CD4-positive, alpha-beta memory T cell (primary cell): ENCODE measurements around the gene CALCB. TPM values are rescaled to one million over a fixed set of nuclear protein-coding genes. Genes with fewer than 3 reads are reported as not detected.
"Not testable (repeated sequence)": the region's sequence is repeated elsewhere in the genome, so short reads cannot be mapped to it uniquely, and the experiment has no call there.

Source experiments
- CTCF ChIA-PET: fragments of 350-600 bp; sonication (Branson Sonifier 250); formaldehyde crosslinking; loops from one replicate; lab custom pipeline; 2021; ENCODE audit warnings: inconsistent platforms; ENCODE audit not compliant: partially characterized antibody; lab: Charles Lee
- POLR2A ChIA-PET: fragments of 350-600 bp; sonication (Branson Sonifier 250); formaldehyde crosslinking; loops from one replicate; lab custom pipeline; 2021; ENCODE audit not compliant: partially characterized antibody; lab: Charles Lee
- DNase-seq, 5 donors: peaks; one replicate each; pipeline versions ENCODE4 v3.0.0 to v3.0.0-alpha.2; 2020 to 2022; ENCODE audit warnings: mixed read lengths in 1 of 5
- H3K27ac ChIP-seq: one replicate; pipeline ENCODE4 v1.7.0; 2013; ENCODE audit warnings: low read depth, low read length
- H3K27me3 ChIP-seq: 2 replicates; pipeline ENCODE4 v1.7.0; 2013; ENCODE audit warnings: mild to moderate bottlenecking, low read length, moderate library complexity; ENCODE audit not compliant: insufficient read depth
- H3K36me3 ChIP-seq: 2 replicates; pipeline ENCODE4 v1.7.0; 2013; ENCODE audit warnings: mild to moderate bottlenecking, low read length, moderate library complexity; ENCODE audit not compliant: insufficient read depth
- H3K4me1 ChIP-seq: 2 replicates; pipeline ENCODE4 v1.7.0; 2013; ENCODE audit warnings: mild to moderate bottlenecking, low read length, moderate library complexity; ENCODE audit not compliant: insufficient read depth
- H3K4me3 ChIP-seq, 2 donors: one replicate each; pipeline ENCODE4 v1.7.0; 2013; ENCODE audit warnings: low read length in 2 of 2, mild to moderate bottlenecking in 1 of 2
- H3K9me3 ChIP-seq, 2 donors: one replicate each; pipeline ENCODE4 v1.7.0; 2013; ENCODE audit warnings: low read length in 2 of 2, control low read depth in 1 of 2; ENCODE audit not compliant: control insufficient read depth in 1 of 2
- H3K27ac Mint-ChIP-seq, 7 donors: one replicate each; pipeline ENCODE4 v1.8.0; 2020 to 2021; ENCODE audit warnings: mixed read lengths in 7 of 7, mild to moderate bottlenecking in 6 of 7, inconsistent platforms in 3 of 7, moderate library complexity in 3 of 7
- H3K27me3 Mint-ChIP-seq, 2 donors: one replicate each; pipeline ENCODE4 v1.8.0; 2020 to 2021; ENCODE audit warnings: mixed read lengths in 2 of 2
- H3K36me3 Mint-ChIP-seq, 2 donors: one replicate each; pipeline ENCODE4 v1.8.0; 2020 to 2021; ENCODE audit warnings: mixed read lengths in 2 of 2, inconsistent platforms in 1 of 2, mild to moderate bottlenecking in 1 of 2
- H3K4me1 Mint-ChIP-seq, 4 donors: one replicate each; pipeline ENCODE4 v1.8.0; 2020 to 2021; ENCODE audit warnings: mixed read lengths in 4 of 4, mild to moderate bottlenecking in 1 of 4
- H3K4me3 Mint-ChIP-seq, 8 donors: one replicate each; pipeline ENCODE4 v1.8.0; 2020 to 2021; ENCODE audit warnings: mixed read lengths in 8 of 8, mild to moderate bottlenecking in 7 of 8, moderate library complexity in 6 of 8, inconsistent platforms in 3 of 8
- H3K9me3 Mint-ChIP-seq, 8 donors: one replicate each; pipeline ENCODE4 v1.8.0; 2020 to 2021; ENCODE audit warnings: mixed read lengths in 8 of 8, mild to moderate bottlenecking in 5 of 8, inconsistent platforms in 3 of 8, moderate library complexity in 1 of 8
- intact Hi-C: fragments of 100-400 bp; cut with micrococcal nuclease; formaldehyde crosslinking; loops from one replicate; pipeline ENCODE4 v1.15.1; 2023
- polyA plus RNA-seq, 2 donors: library from polyadenylated mRNA; unstranded; fragments of 300-500 nt; fragmentation: Illumina TruSeq; gene quantifications; one replicate each; pipeline ENCODE4 v1.2.3, GENCODE V29; 2021
- total RNA-seq, 2 experiments: library from RNA; stranded (reverse); gene quantifications; one replicate each; pipeline ENCODE4 v1.2.3, GENCODE V29; 2021

Gene CALCB
- total and polyA plus RNA-seq, 4 experiments from 2014 or later: 0.08 to 0.61 (median 0.43) TPM

DNA sequence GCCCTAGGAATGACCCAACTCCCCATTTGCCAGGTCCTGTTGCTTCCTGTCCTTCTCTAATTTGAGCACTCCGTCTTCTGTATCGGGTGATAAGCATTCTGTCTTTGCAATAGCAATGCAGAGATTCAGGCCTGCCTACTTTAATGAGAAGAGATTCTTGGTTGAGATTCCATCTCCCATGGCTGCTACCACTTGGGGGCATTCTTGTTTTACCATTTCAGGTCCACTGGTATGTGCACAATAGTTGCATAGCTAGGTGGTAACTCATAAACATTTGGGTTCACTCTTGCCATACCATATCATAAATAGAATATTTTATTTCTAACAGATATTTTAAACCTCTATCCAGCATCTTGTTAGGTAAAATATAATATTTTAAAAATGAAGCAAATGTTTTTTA lies 34.4 kb upstream of the CALCB start:
- H3K36me3 Mint-ChIP-seq: no peaks in the 10 kb centered on the region
- intact Hi-C loops: no loop called here
- no peaks in the 10 kb centered on the region for H3K4me1 Mint-ChIP-seq
- no peaks in the 10 kb centered on the region for H3K4me1 ChIP-seq
- ChIA-PET CTCF (interaction anchor here (0.6 kb wide), 1 partner anchor 565 kb away, joined by 3 read pairs; no protein-coding TSS in a partner anchor), POLR2A (interaction anchor here (0.6 kb wide), 1 partner anchor 44 kb away, joined by 3 read pairs; no protein-coding TSS in a partner anchor)
- H3K27ac ChIP-seq: no peak overlapping the region
- no peaks in the 10 kb centered on the region for H3K9me3 ChIP-seq
- no peaks in the 10 kb centered on the region for H3K36me3 ChIP-seq
- peaks cover 8 to 10% of the 10 kb centered on the region in 2 donors for H3K27me3 Mint-ChIP-seq
- DNase-seq: no peak
- H3K9me3 Mint-ChIP-seq: no peaks in the 10 kb centered on the region
- H3K27me3 ChIP-seq: no peaks in the 10 kb centered on the region
- no peak overlapping the region for H3K4me3 ChIP-seq
- no peak overlapping the region for H3K27ac Mint-ChIP-seq
- no peak overlapping the region for H3K4me3 Mint-ChIP-seq

DNA sequence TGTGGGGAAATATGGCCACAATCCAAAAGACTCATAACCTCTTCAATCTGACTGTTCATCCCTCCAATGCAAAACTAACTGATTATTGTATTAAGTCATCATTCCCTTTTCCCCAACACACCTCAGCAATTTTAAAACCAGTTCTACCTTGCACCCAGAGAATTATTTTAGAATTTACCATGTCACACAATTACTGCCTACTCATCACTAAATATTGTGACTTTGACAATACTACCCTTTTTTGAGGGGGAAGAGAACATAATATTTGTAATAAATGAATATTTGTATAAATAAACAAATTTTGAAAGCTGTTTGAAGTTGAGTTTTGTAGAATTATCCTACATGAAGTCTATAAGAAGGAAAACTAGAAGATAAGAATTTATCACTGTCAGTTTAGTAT lies 28.2 kb upstream of the CALCB start:
- no peaks in the 10 kb centered on the region for H3K27me3 ChIP-seq
- H3K4me3 ChIP-seq: no peak overlapping the region
- peaks cover 10 to 15% of the 10 kb centered on the region in 2 donors for H3K27me3 Mint-ChIP-seq
- ChIA-PET CTCF (no interaction called here), POLR2A (no interaction called here)
- DNase-seq: no peak
- H3K4me1 ChIP-seq: no peaks in the 10 kb centered on the region
- H3K9me3 Mint-ChIP-seq: no peaks in the 10 kb centered on the region
- no peaks in the 10 kb centered on the region for H3K36me3 ChIP-seq
- intact Hi-C loops: no loop called here
- no peak overlapping the region for H3K4me3 Mint-ChIP-seq
- no peaks in the 10 kb centered on the region for H3K4me1 Mint-ChIP-seq
- no peaks in the 10 kb centered on the region for H3K36me3 Mint-ChIP-seq
- no peak overlapping the region for H3K27ac ChIP-seq
- H3K27ac Mint-ChIP-seq: no peak overlapping the region
- no peaks in the 10 kb centered on the region for H3K9me3 ChIP-seq

DNA sequence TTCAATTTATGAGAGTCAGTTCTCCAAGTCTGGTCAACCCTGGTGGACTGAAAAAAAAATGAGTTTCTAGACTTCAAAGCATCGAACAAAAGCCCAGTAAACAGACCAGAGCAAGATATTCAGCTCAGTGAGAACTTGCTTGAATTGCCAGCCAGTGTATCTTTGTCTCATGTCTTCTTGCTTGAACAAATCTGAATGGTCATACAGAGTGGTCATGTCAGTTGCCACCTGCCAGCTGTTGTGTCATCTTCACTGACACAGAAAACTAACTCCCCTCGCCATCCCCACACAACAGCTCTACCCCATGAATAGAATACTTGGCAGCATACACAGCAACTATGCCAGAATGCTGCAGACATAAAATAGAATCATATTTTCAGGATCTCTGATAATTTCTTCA lies 27.5 kb upstream of the CALCB start:
- intact Hi-C loops: no loop called here
- H3K4me3 Mint-ChIP-seq: no peak overlapping the region
- H3K27me3 Mint-ChIP-seq: peaks cover 8 to 15% of the 10 kb centered on the region in 2 donors
- POLR2A ChIA-PET: no interaction called here
- H3K4me1 ChIP-seq: no peaks in the 10 kb centered on the region
- H3K9me3 ChIP-seq: no peaks in the 10 kb centered on the region
- no peaks in the 10 kb centered on the region for H3K9me3 Mint-ChIP-seq
- no peak overlapping the region for H3K27ac ChIP-seq
- H3K27me3 ChIP-seq: no peaks in the 10 kb centered on the region
- H3K36me3 ChIP-seq: no peaks in the 10 kb centered on the region
- no peak overlapping the region for H3K27ac Mint-ChIP-seq
- no peaks in the 10 kb centered on the region for H3K4me1 Mint-ChIP-seq
- H3K36me3 Mint-ChIP-seq: no peaks in the 10 kb centered on the region
- H3K4me3 ChIP-seq: no peak overlapping the region
- no peak for DNase-seq
- CTCF ChIA-PET: no interaction called here

DNA sequence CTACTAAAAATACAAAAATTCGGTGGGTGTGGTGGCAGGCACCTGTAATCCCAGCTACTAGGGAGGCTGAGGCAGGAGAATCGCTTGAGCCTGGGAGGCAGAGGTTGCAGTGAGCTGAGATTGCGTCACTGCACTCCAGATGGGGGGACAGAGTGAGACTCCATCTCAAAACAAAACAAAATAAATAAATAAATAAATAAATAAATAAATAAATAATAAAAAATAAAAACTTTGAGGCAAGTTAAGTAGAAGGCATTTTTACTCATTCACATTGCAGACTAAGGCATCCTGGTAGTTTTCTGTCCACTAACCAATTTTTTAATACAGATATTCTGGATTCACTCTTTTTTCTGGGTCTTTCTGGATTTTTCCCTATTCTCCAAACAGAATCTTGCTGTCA lies 26.7 kb upstream of the CALCB start:
- H3K4me1 Mint-ChIP-seq, POLR2A ChIA-PET, H3K36me3 Mint-ChIP-seq, H3K4me3 ChIP-seq, H3K27ac ChIP-seq, H3K27ac Mint-ChIP-seq, H3K9me3 ChIP-seq, H3K36me3 ChIP-seq, H3K9me3 Mint-ChIP-seq, intact Hi-C loops, H3K27me3 ChIP-seq, H3K4me3 Mint-ChIP-seq, H3K4me1 ChIP-seq, DNase-seq: not testable (repeated sequence)
- H3K27me3 Mint-ChIP-seq: peaks cover 8 to 15% of the 10 kb centered on the region in 2 donors
- CTCF ChIA-PET: interaction anchor here (2.5 kb wide), 1 partner anchor 29 kb away, joined by 13 read pairs; no protein-coding TSS in a partner anchor

DNA sequence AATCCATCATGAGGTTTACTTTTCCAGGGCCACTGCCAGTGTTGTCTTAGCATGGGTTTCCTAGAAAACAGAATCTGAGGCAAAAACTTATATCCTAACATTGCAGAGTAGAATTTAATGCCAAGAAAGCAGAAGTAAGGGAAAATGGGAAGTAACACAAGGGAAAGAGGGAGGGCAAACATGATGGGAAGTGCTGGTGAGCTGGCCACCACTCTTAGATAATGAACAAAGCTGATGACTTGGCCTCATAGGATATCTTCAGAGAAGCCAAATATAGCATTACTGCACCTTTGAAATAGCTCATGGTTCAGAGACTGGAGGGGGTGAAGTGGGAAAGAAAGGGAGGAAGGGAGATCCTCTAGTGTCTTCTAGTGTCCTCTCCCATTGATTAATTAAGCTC lies 24.8 kb upstream of the CALCB start:
- Mint-ChIP-seq H3K9me3 (no peaks in the 10 kb centered on the region), H3K4me3 (no peak overlapping the region), H3K4me1 (no peaks in the 10 kb centered on the region), H3K27me3 (peaks cover 6 to 13% of the 10 kb centered on the region in 2 donors), H3K36me3 (no peaks in the 10 kb centered on the region), H3K27ac (no peak overlapping the region)
- H3K36me3 ChIP-seq: no peaks in the 10 kb centered on the region
- DNase-seq: no peak
- intact Hi-C loops: no loop called here
- no peaks in the 10 kb centered on the region for H3K9me3 ChIP-seq
- no peaks in the 10 kb centered on the region for H3K4me1 ChIP-seq
- CTCF ChIA-PET: interaction anchor here (2.5 kb wide), 1 partner anchor 27 kb away, joined by 13 read pairs; no protein-coding TSS in a partner anchor
- no peak overlapping the region for H3K4me3 ChIP-seq
- no peak overlapping the region for H3K27ac ChIP-seq
- no peaks in the 10 kb centered on the region for H3K27me3 ChIP-seq
- POLR2A ChIA-PET: no interaction called here

DNA sequence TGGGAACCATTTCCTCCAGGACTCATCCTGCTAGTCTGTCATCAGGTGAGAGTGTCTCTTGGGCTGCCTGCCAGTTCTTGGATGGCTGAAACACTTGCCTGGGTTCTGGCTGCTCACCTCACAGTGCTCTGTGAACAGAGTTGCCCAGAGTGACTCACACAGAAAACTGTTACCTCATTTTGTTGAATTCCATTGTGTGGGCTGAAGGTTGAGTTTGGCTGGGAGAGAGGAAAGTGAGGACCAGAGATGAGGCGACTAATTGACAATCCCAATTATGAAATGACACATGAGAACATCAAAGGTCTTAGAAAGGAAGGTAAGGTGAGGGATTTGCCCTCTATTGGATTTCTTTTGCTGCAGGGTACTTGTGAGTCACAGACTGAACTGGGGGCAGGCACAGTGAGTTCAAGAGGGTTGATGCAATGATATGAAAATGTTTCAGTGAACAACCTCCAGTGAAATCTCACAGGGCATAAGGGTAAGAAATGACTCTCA lies 20.2 kb upstream of the CALCB start:
- no peaks in the 10 kb centered on the region for H3K27me3 ChIP-seq
- H3K27ac ChIP-seq: no peak overlapping the region
- H3K4me1 ChIP-seq: no peaks in the 10 kb centered on the region
- H3K27ac Mint-ChIP-seq: no peak overlapping the region
- intact Hi-C loops: no loop called here
- no peaks in the 10 kb centered on the region for H3K36me3 ChIP-seq
- H3K27me3 Mint-ChIP-seq: peaks cover 5 to 7% of the 10 kb centered on the region in 2 donors
- H3K4me3 ChIP-seq: no peak overlapping the region
- H3K36me3 Mint-ChIP-seq: no peaks in the 10 kb centered on the region
- H3K4me3 Mint-ChIP-seq: no peak overlapping the region
- H3K9me3 Mint-ChIP-seq: no peaks in the 10 kb centered on the region
- H3K9me3 ChIP-seq: no peaks in the 10 kb centered on the region
- DNase-seq: no peak
- ChIA-PET CTCF (no interaction called here), POLR2A (no interaction called here)
- no peaks in the 10 kb centered on the region for H3K4me1 Mint-ChIP-seq

DNA sequence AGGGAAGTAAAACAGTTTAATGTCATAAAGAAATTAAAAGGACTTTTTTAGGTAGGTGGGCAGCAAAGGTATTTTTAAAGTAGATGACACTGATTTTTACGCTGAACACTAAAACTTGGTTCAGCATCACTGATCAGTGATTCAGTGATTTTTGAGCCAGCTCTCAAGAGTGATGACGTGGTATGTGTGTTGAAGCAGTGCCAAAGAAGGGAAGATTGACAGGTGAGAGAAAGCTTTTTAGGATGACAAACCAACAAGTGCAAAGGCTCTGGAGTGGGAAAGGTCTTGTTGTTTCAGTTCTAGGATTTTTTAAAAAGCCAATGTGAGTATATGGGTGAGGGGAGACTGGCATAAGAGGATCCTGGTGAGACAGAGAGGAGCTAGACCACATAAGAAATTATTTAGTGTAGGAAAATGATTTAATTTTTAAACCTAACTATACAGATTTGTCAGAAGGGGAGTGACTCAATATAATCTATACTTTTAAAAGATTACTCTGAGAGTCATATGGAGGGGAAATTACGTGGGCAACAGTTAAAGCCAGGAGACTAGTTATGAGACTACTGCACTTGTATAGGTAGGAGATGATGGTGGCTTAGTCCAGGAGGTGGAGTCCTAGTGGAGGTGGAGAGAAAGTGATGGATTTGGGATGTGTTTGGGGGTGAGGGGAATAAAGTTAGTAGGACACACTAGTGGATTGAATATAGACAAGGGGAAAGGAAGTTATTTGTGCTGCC lies 17.6 kb upstream of the CALCB start:
- H3K27me3 Mint-ChIP-seq: peaks cover 9 to 15% of the 10 kb centered on the region in 2 donors
- Histone ChIP-seq H3K27me3 (no peaks in the 10 kb centered on the region), H3K36me3 (no peaks in the 10 kb centered on the region), H3K4me3 (no peak overlapping the region), H3K9me3 (no peaks in the 10 kb centered on the region), H3K4me1 (no peaks in the 10 kb centered on the region), H3K27ac (no peak overlapping the region)
- no peaks in the 10 kb centered on the region for H3K9me3 Mint-ChIP-seq
- intact Hi-C loops: no loop called here
- no peak overlapping the region for H3K4me3 Mint-ChIP-seq
- ChIA-PET CTCF (interaction anchor here (1.7 kb wide), 1 partner anchor 18 kb away, joined by 5 read pairs; the partner anchor contains the start of gene CALCB), POLR2A (no interaction called here)
- H3K4me1 Mint-ChIP-seq: no peaks in the 10 kb centered on the region
- H3K27ac Mint-ChIP-seq: no peak overlapping the region
- DNase-seq: no peak
- H3K36me3 Mint-ChIP-seq: no peaks in the 10 kb centered on the region
